Natural killer cell (primary cell): ENCODE measurements around the gene GIGYF2. TPM values are rescaled to one million over a fixed set of nuclear protein-coding genes. Genes with fewer than 3 reads are reported as not detected.
"Not testable (repeated sequence)": the region's sequence is repeated elsewhere in the genome, so short reads cannot be mapped to it uniquely, and the experiment has no call there.

Experiments
- ATAC-seq, 3 donors: fragments of 150-1000 bp in 2 of 3; fragments of 200-7000 bp in 1 of 3; cut with Tn5 transposase; 1 replicate in 1 of 3; 2 replicates in 2 of 3; pipeline ENCODE4 v1.10.0; 2021; ENCODE audit warnings: mild to moderate bottlenecking in 2 of 3, moderate library complexity in 2 of 3
- DNase-seq, 2 donors: peaks; one replicate each; pipeline versions ENCODE4 v3.0.0 to v3.0.0-alpha.2; 2013 to 2021; ENCODE audit warnings: mixed read lengths in 1 of 2
- H3K27ac ChIP-seq: one replicate; pipeline ENCODE4 v1.5.1; 2013; ENCODE audit warnings: mild to moderate bottlenecking, low read length
- H3K27me3 ChIP-seq: one replicate; pipeline ENCODE4 v1.6.1; 2013; ENCODE audit warnings: low read length; ENCODE audit not compliant: control insufficient read depth, insufficient read depth
- H3K36me3 ChIP-seq: one replicate; pipeline ENCODE4 v1.6.1; 2013; ENCODE audit warnings: low read length; ENCODE audit not compliant: control insufficient read depth, insufficient read depth
- H3K4me1 ChIP-seq: one replicate; pipeline ENCODE4 v1.6.1; 2013; ENCODE audit warnings: low read length; ENCODE audit not compliant: control insufficient read depth, insufficient read depth
- H3K4me3 ChIP-seq: one replicate; pipeline ENCODE4 v1.5.1; 2013; ENCODE audit warnings: low read length
- H3K9me3 ChIP-seq: one replicate; pipeline ENCODE4 v1.6.1; 2013; ENCODE audit warnings: low read length; ENCODE audit not compliant: control insufficient read depth, insufficient read depth
- H3K27ac Mint-ChIP-seq, 2 donors: one replicate each; pipeline ENCODE4 v1.8.0; 2022; ENCODE audit warnings: mild to moderate bottlenecking in 2 of 2, mixed read lengths in 2 of 2, moderate library complexity in 1 of 2
- H3K27me3 Mint-ChIP-seq, 2 donors: one replicate each; pipeline ENCODE4 v1.8.0; 2022; ENCODE audit warnings: low read depth in 2 of 2, mixed read lengths in 2 of 2
- H3K36me3 Mint-ChIP-seq: one replicate; pipeline ENCODE4 v1.8.0; 2022; ENCODE audit warnings: mixed read lengths
- H3K4me1 Mint-ChIP-seq, 2 donors: one replicate each; pipeline ENCODE4 v1.8.0; 2022; ENCODE audit warnings: mixed read lengths in 2 of 2
- H3K4me3 Mint-ChIP-seq: one replicate; pipeline ENCODE4 v1.8.0; 2022; ENCODE audit warnings: mild to moderate bottlenecking, moderate library complexity, mixed read lengths
- H3K9me3 Mint-ChIP-seq, 2 donors: one replicate each; pipeline ENCODE4 v1.8.0; 2022; ENCODE audit warnings: mixed read lengths in 2 of 2
- WGBS: methylation state at CpG from one replicate; pipeline ENCODE4 v1.1.7; 2013; ENCODE audit warnings: missing lambda C conversion rate; ENCODE audit not compliant: insufficient coverage; 5-methylcytosine and 5-hydroxymethylcytosine counted together
- intact Hi-C: fragments of 100-400 bp; cut with micrococcal nuclease; formaldehyde crosslinking; loops from one replicate; pipeline ENCODE4 v1.14.2; 2022
- total RNA-seq, 4 donors: library from RNA; stranded (reverse); fragments of 120-200 nt in 1 of 4; gene quantifications; one replicate each; pipeline versions ENCODE4 v1.2.3 to v1.2.4, GENCODE V29; 2013 to 2022
- TF ChIP-seq, protein P1 (sequence below): fragments of 200-600 bp; IDR thresholded peaks from one replicate; pipeline ENCODE4 v1.8.0; 2022; ENCODE audit warnings: antibody characterized with exemption

The GIGYF2 gene
- total RNA-seq, 3 donors from 2014 or later (not counting 1 experiment from before 2014, with no cell fraction given), result 73.6 to 85.3 (median 80.1) TPM

DNA sequence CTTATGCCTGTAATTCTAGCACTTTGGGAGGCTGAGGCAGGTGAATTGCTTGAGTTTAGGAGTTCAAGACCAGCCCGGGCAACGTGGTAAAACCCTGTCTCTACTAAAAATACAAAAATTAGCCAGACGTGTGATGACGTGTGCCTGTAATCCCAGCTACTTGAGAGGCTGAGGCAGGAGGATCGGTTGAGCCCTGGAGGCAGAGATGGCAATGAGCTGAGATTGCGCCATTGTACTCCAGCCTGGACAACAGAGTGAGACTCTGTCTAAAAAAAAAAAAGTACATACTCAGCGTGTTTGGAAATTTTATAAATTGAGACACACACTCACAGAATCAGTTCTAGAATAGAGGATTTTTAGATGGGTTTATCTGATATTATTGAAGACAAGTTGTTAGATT, 17.1 kb upstream of the GIGYF2 start:
- H3K4me1 Mint-ChIP-seq, result peaks cover 7 to 12% of the 10 kb centered on the region in 2 donors
- intact Hi-C loops, result no loop called here
- no peak overlapping the region for H3K4me3 Mint-ChIP-seq

GRCh38 chr2:232681527-232681926, 15.6 kb upstream of the GIGYF2 start:
- Histone ChIP-seq H3K27me3 (no peaks in the 10 kb centered on the region), H3K4me1 (no peaks in the 10 kb centered on the region), H3K36me3 (no peaks in the 10 kb centered on the region), H3K4me3 (no peak overlapping the region), H3K27ac (no peak overlapping the region), H3K9me3 (no peaks in the 10 kb centered on the region)
- WGBS, result 88% methylated on average over 10 of the region's 10 CpGs
- ATAC-seq (no peak), DNase-seq (no peak)
- H3K36me3 Mint-ChIP-seq, result no peaks in the 10 kb centered on the region
- no peak overlapping the region for H3K4me3 Mint-ChIP-seq
- H3K27ac Mint-ChIP-seq, result no peak overlapping the region
- no peaks in the 10 kb centered on the region for H3K9me3 Mint-ChIP-seq
- intact Hi-C loops, result no loop called here
- TF ChIP-seq, protein P1, sequence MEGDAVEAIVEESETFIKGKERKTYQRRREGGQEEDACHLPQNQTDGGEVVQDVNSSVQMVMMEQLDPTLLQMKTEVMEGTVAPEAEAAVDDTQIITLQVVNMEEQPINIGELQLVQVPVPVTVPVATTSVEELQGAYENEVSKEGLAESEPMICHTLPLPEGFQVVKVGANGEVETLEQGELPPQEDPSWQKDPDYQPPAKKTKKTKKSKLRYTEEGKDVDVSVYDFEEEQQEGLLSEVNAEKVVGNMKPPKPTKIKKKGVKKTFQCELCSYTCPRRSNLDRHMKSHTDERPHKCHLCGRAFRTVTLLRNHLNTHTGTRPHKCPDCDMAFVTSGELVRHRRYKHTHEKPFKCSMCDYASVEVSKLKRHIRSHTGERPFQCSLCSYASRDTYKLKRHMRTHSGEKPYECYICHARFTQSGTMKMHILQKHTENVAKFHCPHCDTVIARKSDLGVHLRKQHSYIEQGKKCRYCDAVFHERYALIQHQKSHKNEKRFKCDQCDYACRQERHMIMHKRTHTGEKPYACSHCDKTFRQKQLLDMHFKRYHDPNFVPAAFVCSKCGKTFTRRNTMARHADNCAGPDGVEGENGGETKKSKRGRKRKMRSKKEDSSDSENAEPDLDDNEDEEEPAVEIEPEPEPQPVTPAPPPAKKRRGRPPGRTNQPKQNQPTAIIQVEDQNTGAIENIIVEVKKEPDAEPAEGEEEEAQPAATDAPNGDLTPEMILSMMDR, result no peak
- H3K27me3 Mint-ChIP-seq, result peaks cover 22 to 24% of the 10 kb centered on the region in 2 donors
- H3K4me1 Mint-ChIP-seq, result peaks cover 3 to 9% of the 10 kb centered on the region in 2 donors

More for the DNA sequence above, 17.1 kb upstream of the GIGYF2 start:
- Mint-ChIP-seq H3K27ac (no peak overlapping the region), H3K9me3 (no peaks in the 10 kb centered on the region), H3K27me3 (peaks cover 22 to 24% of the 10 kb centered on the region in 2 donors), H3K36me3 (no peaks in the 10 kb centered on the region)
- DNase-seq (no peak), ATAC-seq (no peak)
- H3K27me3 ChIP-seq, result no peaks in the 10 kb centered on the region
- H3K4me1 ChIP-seq, result no peaks in the 10 kb centered on the region
- H3K4me3 ChIP-seq, result no peak overlapping the region
- no peak overlapping the region for H3K27ac ChIP-seq
- TF ChIP-seq, protein P1, result no peak
- H3K36me3 ChIP-seq, result no peaks in the 10 kb centered on the region
- 94% methylated on average over 6 of the region's 7 CpGs for WGBS
- H3K9me3 ChIP-seq, result no peaks in the 10 kb centered on the region

DNA sequence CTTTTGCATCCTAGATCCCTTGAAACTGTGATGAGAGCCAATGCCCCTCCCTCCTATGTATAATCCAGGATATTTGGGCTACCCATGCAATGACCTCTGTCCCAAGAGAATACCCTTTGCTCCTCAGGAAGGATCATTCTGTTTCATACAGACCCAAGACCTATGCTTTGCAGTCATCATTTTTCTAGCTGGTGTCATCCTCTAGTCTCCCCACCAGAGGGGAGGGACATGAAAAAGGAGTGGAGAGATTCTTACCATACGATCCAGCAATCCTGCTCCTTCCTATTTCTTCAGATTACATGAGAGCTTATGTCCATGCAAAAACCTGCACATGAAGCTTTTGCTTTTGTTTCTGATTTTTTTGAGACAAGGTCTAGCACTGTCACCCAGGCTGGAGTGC, 13.8 kb upstream of the GIGYF2 start:
- no peaks in the 10 kb centered on the region for H3K36me3 Mint-ChIP-seq
- WGBS, result 75% methylated on average over 1 of the region's 1 CpG

DNA sequence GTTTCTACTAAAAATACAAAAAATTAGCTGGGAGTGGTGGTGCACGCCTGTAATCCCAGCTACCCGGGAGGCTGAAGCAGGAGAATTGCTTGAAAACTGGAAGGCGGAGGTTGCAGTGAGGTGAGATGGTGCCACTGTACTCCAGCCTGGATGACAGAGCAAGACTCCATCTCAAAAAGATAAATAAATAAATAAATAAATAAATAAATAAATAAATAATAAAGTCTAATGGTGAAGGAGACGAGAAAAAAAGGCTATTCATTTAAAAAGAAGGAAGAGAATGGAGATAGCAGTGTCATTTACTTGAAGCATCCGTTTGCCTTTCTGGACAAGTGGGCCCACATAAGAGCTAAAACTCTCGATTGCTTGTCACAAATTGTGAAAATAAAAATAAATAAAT, 11.7 kb upstream of the GIGYF2 start:
- H3K4me3 Mint-ChIP-seq, result not testable (repeated sequence)

More for the DNA sequence above, 13.8 kb upstream of the GIGYF2 start:
- Mint-ChIP-seq H3K4me1 (no peaks in the 10 kb centered on the region), H3K9me3 (no peaks in the 10 kb centered on the region), H3K27ac (no peak overlapping the region), H3K27me3 (peaks cover 22 to 24% of the 10 kb centered on the region in 2 donors), H3K4me3 (no peak overlapping the region)
- H3K4me1 ChIP-seq, result no peaks in the 10 kb centered on the region
- no peak for ATAC-seq
- intact Hi-C loops, result no loop called here
- no peaks in the 10 kb centered on the region for H3K36me3 ChIP-seq
- TF ChIP-seq, protein P1, result no peak
- H3K4me3 ChIP-seq, result no peak overlapping the region
- H3K27ac ChIP-seq, result no peak overlapping the region
- no peaks in the 10 kb centered on the region for H3K27me3 ChIP-seq
- DNase-seq, result no peak
- no peaks in the 10 kb centered on the region for H3K9me3 ChIP-seq

More for the DNA sequence above, 11.7 kb upstream of the GIGYF2 start:
- H3K27me3 ChIP-seq, intact Hi-C loops, H3K27ac Mint-ChIP-seq, H3K36me3 Mint-ChIP-seq, H3K36me3 ChIP-seq, H3K9me3 ChIP-seq, H3K9me3 Mint-ChIP-seq, H3K4me3 ChIP-seq, H3K4me1 Mint-ChIP-seq, ATAC-seq, DNase-seq, H3K4me1 ChIP-seq, H3K27ac ChIP-seq: not testable (repeated sequence)
- H3K27me3 Mint-ChIP-seq, result peaks cover 13 to 15% of the 10 kb centered on the region in 2 donors
- 99% methylated on average over 6 of the region's 6 CpGs for WGBS
